T-helper 1 cell (primary cell): ENCODE data around the gene EIPR1.
"Not testable (repeated sequence)": the region's sequence is repeated elsewhere in the genome, so short reads cannot be mapped to it uniquely, and the experiment has no call there.

Source experiments
- DNase-seq, 5 donors: peaks; one replicate each; pipeline ENCODE4 v3.0.0-alpha.2; 2012 to 2020

Gene EIPR1

DNA sequence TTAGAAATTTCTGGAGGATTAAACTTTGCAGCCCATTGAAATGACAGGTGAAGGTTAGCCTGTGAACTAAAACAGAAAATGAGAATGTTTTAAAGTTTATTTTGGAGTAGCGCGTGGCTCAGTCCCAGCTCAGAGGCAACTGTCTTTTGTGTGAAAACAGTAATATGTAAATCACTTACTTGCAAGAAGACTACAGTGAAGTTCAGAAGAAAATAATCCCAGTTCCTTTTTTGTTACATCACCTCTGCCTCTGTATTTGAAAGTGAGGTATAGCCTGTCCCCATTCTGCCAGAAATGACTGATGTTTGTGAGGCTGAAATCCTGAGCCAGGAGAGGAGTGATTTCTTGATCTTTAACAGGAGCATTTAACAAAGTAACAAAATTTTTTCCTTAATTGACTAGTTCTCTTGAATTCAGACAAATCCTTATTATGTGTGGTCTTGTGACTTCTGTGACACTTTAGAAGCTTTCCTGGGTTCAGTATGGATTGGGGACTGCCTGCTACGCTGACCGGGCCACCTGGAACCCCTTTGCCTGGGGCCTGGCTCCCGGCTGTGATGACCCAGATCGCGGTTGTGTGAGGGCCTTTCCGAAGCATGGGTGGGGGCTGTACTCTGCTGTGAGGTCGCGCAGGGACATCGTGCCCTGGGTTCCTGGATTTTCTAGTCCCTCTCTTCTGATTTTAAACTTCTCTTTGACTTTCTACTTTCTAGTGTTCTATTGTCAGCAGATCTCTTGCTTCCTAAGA lies 26.1 kb upstream of the EIPR1 start:
- no peak for DNase-seq

DNA sequence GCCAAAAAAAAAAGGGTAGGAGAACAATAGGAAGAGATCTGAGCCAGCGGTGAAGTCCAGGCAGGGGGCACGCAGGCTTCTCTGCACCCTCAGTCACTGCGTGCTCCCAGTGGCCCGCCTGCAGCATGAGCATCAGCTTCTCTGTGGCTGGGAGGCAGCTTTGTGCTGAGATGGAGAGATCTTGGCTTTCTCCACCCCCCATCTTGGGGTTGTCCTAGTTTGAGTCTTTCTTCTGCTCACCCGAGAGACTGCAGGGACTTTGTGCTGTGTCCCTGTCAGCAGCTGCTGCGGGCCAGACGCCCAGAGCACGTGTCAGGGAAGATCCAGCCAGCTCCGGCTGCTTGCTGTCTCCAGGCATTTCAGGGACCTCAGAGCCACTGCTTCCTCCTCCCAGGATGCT lies 22.2 kb upstream of the EIPR1 start:
- DNase-seq = no peak

DNA sequence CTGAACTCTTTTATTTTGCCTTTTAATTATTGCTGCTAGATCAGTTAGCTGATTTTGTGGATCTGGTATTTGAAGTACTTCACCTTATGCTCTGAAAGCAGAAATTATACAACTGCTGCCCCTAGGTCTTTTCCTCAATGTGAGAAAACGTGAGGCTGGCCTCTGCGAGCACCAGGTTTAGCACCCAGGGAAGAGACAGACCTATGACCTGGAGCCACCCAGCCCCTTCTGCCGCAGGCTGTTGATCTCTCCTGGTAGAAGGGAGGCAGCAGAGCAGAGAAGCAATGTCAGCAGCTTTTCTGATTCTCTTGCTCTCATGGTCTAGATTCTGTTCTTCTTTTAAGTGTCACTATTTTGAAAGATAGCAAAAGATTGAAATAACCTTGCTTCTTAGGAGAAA lies 21.8 kb upstream of the EIPR1 start:
- no peak for DNase-seq

DNA sequence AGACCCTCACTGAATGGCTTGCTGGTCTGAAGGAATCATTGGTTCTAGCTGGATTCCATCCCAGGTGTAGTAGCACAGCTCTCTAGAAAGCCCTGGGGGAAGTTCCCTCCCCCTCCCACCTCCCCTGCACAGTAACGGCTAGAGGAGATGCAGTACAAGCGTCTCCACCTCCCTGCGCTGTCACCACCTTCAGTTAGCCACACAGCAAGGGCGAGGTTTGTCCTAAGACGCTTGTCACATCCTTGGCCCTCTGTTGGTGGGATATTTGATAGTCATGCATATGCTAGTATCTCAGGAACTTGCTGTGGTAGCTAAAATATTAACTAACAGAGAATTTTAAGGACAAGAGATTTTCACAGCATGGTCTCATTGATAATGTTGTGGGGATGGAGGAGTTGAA lies 21.2 kb upstream of the EIPR1 start:
- no peak for DNase-seq

DNA sequence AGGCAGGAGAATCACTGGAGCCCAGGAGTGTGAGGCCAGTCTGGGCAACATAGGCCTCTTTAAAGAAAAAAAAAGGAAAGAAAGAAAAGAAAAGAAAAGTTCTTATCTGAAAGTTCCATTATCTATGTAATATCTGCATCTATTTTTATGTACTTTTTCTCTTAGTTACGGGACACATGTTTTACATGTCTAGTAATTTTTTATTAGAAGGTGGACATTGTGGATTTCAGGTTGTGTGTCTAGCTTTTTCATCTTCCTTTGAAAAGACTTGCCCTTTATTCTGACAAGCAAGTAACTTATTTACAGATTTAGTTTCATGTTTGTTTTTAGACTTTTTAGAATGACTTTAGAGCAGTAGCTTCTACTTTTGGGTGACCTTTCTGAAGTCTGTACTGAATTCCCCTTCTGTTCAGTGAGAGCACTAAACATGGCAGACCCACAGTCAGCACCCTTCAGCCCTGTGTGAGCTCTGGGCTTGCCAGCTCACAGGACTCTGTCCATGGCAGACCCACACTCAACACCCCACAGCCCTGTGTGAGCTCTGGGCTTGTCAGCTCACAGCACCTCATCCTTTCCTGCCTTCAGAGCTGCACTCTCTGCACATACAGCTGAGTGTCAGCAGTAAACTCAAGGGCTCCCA lies 19.4 kb upstream of the EIPR1 start:
- DNase-seq = no peak

DNA sequence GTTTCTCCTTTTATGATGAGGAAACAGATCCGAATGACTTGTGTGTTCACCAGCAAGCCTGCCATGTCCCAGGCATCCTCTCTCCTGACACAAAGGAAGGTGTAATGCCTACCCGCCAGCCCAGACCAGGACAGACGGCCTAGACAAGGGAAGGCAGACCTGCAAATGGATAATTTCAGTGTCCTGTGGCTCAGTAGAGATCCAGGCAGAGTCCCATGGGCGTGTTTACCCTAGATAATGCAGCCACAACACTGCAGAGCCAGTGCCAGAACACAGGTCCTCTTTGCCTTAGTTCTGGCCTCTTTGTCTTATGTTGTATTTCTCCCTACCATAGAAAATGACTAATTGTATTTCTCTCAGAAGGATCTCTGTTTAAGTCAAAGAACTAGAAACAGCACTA lies 14.6 kb upstream of the EIPR1 start:
- DNase-seq = no peak

DNA sequence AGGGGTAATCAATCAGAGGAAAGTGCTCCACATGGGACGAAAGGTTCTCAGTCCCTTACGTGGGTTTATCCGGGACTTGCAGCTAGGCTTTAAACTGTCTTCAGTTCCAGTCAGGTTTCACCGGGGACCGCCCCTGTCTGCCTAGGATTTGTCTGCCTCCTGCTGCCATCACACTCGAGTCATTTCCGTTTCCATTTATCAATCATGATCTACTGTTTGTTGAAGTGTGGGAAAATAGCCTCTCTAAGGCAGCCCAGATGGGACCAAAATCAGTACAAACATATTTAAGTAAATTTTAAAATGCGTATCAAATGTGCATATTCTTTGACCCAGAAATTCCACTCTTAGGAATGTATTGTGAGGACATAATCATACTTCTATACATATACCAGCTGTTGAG lies 12.4 kb upstream of the EIPR1 start:
- no peak for DNase-seq

DNA sequence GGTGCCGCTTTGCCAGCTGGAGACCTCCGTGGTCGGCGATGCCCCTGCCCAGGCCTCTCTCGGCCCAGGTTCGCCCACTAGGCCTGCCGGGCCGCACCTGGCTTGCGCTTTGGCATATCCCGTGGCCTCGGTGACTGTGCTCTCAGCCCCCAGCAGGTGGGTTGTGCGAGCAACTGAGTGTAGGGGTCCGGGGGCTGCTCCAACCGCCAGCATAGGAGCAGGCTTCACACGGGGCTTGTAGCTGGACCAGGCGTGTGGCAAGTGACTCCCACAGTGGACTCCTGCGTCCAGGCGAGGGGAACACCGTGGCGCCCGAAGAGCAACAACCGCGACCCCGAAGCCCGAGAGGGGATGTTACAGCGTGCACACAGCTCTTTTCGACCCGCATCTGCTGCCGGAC lies 11.6 kb upstream of the EIPR1 start:
- no peak for DNase-seq

DNA sequence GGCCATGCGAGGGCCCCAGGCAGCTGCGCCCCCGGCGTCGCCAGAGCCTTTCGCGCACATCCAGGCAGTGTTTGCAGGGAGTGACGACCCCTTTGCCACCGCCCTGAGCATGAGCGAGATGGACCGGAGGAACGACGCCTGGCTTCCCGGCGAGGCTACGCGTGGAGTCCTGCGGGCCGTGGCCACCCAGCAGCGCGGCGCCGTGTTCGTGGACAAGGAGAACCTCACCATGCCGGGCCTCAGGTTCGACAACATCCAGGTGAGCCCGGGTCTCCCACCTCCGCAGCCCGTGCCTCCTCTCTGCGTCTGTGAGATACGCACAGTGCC lies 10.8 kb upstream of the EIPR1 start:
- DNase-seq = no peak

DNA sequence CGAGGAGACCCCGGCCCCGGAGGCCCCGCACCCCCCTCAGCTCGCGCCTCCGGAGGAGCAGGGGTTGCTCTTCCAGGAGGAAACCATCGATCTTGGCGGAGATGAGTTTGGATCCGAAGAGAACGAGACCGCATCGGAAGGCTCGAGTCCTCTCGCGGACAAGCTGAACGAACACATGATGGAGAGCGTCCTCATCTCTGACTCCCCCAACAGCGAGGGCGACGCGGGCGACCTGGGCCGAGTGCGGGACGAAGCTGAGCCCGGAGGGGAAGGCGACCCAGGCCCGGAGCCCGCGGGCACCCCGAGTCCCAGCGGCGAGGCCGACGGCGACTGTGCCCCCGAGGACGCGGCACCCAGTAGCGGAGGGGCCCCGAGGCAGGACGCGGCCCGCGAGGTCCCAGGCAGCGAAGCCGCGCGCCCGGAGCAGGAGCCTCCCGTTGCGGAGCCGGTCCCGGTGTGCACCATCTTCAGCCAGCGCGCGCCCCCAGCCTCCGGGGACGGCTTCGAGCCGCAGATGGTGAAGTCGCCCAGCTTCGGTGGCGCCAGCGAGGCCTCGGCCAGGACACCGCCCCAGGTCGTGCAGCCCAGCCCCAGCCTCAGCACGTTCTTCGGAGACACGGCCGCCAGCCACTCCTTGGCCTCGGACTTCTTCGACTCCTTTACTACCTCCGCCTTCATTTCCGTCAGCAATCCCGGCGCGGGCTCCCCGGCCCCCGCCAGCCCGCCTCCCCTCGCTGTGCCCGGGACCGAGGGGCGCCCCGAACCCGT lies 10.2 kb upstream of the EIPR1 start:
- no peak for DNase-seq

DNA sequence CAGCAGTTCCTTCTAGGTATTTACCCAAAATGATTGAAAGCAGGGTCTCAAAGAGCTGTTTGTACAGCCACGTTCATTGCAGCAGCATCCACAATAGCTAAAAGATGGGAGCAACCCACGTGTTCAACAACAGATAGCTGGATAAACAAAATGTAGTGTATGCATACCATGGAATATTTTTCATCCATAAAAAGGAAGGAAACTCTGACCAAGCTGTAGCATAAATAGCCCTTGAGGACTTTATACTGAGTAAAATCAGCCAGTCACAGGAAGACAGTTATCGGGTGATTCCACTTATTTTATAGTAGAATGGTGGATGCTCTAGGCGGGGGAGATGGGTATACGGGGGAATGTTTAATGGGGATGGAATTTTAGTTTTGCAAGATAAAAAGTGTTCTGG lies 9.4 kb upstream of the EIPR1 start:
- DNase-seq = no peak

DNA sequence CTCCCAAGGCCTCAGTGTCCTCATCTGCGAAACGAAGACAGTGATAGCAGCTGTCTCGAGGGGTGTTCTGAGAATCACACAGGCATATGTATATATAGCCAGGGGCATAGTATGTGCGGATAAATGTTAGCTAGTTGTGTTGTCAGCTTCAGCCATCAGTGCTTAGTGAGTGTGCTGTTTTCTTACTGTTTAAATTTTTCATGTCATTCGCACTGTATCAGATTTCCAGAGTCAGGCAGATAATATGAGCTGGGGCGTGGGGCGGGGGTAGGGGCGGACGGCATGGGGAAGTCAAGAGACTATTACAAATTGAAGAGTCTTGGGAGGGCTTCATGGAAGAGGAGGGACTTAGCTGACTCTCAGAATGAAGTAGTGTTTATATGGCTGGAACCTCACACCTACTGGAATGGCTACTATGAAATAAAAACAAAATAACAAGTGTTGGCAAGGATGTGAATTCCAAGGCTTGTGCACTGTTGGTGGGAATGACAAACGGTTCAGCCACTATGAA lies 8.9 kb upstream of the EIPR1 start:
- DNase-seq = no peak

DNA sequence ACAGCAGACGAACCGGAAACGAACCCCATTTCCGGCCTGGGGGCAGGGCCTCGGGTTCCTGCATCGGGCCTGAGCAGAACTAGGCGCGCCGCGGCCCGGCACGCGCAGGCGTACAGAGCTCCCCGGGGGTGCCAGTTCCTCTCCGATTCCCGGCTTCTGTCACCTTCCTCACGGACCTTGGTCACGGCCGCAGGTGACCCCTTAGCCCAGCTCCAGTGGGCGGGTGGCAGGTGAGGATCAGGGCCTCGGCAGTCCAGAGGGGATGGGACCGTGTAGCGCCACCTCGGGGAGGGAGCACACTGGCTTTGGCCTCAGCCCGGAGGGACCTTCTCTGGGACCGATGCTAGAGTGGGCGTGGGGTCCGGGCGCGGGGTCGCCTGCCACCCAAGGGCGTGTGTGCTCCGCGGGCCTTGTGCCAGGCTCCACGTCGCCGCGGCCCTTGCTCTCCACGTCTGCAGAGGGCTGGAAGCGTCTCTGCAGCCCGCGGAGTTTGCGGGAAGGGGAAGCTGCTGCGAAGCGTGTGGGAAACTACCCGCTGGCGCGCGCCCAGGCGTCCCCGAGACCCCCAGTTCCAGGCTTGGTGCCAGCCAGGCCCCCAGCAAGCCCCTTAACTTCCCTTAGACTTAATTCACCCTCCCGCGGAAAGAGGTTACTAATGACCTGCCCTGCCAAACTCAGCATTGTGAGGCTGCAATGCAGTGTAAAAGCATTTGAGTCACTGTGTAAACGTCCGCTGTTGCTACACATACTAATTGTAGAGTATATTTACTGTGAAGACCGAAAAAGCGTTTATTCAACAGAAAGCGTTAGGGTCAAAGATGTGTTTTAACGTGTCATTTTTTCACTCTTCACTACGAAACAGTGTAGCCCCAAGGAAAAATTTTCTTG lies 2.3 kb upstream of the EIPR1 start, which contains the start of gene TRAPPC12:
TSS of gene TRAPPC12 (plus strand) at position 48 of the 888 bp plus-strand sequence. CDS start 7,930 bp downstream, outside the sequence.
- peak; percentile 80 to 94 (median 88) for DNase-seq

DNA sequence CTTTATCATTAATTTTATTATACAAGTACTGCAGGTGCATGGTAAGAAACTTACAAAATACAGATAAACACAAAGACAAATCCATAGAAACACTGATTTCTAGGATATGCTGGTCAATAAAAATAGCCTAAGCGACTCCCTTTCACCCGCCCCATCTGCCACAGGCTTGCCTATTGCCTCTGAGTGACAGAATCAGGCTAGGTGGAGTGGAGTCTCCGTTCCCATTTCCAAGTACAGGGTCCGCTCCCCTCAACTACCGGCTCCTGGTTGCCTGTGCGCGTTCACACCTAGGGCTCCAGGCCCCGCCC lies 1.7 kb upstream of the EIPR1 start:
- no peak for DNase-seq

DNA sequence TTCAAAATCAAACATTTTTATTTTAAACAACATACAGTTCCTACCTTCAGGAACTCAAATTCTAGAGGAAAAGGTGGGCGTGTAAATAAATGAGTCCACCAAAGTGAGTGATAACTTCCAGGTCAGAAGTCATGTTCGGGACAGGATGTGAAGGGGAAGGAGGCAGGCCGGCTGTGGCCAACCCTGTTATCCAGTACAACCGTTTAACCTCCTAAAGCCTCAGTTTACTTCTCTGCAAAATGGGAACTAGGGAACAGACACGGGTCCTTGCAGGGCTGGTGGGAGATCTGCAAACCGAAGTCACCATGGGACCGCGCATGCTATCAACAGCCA lies 373 bp downstream of the EIPR1 start:
- DNase-seq = peak in 1 of 5 donors; percentile 65

DNA sequence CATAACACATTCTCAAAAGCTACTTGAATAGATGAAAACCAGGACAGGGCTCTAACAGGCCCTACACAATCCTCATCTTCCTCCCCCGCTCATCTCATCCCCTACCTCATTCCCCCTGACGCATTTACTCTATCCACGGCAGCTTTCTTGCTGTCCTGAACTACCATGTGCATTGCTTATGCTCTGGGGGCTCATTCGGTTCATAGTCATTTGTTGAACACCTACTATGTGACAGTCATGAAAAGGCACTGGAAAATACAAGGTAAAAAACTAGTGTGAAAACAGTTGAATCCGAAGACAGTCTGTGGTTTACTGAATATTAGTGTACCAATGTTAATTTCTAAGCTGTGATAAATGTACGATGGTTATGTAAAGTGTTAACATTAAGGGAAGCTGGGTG lies 797 bp downstream of the EIPR1 start:
- DNase-seq = no peak

DNA sequence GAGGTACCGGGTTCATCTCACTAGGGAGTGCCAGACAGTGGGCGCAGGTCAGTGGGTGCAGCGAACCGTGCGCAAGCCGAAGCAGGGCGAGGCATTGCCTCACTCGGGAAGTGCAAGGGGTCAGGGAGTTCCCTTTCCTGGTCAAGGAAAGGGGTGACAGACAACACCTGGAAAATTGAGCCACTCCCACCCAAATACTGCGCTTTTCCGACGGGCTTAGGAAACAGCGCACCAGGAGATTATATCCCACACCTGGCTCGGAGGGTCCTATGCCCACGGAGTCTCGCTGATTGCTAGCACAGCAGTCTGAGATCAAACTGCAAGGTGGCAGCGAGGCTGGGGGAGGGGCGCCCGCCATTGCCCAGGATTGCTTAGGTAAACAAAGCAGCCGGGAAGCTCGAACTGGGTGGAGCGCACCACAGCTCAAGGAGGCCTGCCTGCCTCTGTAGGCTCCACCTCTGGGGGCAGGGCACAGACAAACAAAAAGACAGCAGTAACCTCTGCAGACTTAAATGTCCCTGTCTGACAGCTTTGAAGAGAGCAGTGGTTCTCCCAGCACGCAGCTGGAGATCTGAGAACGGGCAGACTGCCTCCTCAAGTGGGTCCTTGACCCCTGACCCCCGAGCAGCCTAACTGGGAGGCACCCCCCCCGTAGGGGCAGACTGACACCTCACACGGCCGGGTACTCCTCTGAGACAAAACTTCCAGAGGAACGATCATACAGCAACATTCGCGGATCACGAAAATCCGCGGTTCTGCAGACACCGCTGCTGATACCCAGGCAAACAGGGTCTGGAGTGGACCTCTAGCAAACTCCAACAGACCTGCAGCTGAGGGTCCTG lies 8.1 kb downstream of the EIPR1 start:
- not testable (repeated sequence) for DNase-seq

DNA sequence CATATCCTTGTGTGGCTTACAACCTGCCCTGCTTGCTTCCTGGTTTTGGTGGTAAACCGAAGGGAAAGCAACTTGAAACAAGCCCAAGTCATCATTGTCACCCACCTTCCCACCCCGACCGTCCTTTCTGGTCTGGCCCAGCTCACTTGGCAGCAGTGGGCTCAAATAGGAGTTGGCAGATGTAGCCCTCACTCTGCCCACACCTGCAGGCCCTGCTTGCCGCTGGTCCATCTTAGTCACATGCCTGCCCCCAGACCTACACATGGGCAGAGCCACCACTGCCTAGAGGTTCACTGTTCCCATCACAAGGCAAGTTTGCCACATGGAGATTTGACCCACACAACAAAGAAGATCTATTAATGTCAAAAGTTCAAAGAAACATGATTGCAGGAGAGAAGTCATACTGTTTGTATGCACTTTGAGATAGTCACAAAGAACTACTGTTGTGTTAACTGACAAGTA lies 9.3 kb downstream of the EIPR1 start:
- DNase-seq = no peak

DNA sequence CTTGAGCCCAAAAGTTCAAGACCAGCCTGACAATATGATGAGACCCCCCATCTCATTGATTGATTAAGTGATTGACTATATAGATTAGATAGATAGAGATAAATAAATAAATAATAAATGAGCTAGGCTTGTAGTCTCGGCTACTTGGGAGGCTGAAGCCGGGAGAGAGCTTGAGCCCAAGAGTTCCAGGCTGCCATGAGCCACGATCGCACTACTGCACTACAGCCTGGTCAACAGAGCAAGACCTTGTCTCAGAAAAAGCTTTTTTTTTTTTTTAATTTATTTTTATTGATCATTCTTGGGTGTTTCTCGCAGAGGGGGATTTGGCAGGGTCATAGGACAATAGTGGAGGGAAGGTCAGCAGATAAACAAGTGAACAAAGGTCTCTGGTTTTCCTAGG lies 12.4 kb downstream of the EIPR1 start:
- no peak for DNase-seq

DNA sequence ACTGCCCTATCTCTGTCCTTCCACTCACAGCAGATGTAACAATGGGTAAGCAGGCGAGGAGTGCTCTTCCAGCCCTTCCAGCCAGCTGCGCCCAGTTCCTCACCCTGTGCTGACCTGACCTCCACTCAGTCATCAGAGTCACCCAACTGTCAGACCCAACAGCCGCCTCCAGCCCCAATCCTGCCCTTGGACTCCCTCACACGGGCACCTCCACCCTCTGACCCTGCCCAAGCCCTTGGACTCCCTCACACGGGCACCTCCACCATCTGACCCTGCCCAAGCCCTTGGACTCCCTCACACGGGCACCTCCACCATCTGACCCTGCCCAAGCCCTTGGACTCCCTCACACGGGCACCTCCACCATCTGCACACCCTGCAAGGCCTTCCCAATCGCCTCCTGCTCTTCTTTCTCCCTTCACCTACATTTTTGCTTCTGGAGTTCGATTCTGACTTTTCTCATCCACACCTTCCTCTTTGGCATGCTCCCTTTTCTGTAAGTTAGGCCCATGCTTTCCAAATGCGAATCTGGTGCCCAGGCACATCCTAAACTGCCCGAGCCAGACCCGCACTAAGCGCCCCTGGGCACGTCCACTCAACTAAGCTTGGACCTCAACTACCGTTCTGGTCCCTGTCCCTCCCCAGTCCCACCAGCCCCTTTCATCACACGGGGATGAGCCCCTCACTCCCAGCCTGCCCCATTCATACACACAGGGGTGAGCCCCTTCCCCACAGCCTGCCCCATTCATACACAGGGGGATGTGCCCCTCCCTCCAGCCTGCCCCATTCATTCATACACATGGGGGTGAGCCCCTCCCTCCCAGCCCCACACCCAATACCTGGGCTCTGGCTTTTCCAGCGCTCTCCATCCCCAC lies 15.9 kb downstream of the EIPR1 start:
- no peak for DNase-seq

DNA sequence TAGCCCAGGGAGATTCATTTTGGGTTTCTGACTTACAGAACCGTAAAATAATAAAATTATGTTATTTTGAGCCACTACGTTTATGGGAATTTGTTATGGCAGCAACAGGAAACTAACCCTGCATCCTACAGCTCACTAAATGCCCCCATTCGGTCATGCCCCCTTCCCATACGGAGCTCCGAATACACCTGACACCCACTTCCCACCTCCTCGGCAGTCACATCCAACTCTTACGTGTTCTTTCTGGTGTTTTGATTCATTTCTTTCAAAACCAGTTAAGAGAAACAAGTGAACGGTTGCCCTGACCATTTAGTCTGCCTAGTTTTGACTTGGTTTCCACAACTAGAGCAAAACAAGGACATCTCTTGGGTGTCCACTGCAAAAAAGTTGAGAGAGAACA lies 19.7 kb downstream of the EIPR1 start:
- DNase-seq = no peak
